ENCODE results near the gene FSTL3. TPM values are rescaled to one million over a fixed set of nuclear protein-coding genes. Genes with fewer than 3 reads are reported as not detected.

The FSTL3 gene
- total and polyA plus RNA-seq, 4 donors = 15.1 to 172 (median 114) TPM

DNA sequence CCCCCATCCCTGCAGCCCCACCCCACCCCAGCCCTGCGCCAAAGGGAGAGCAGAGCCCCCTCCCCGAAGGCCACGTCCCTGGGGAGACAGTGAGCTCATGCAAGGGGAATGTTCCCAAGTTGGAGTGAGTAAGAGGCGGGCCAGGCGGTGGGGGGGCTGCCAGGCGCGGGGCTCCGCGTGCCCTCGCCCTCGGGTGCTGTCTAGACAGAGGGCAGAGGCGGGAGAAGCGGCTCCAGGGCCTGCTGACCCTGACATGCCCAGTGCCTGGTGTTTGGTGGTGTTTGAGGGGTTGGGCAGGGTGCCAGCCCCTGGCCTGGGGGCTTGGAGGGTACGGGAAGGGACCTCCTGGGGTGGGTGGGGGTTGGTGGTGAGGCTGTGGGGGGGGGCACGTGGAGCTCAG, 1.0 kb downstream of the FSTL3 start:
- ATAC-seq (ENCODE audit: insufficient read depth, low FRiP score) = no peak
- Histone ChIP-seq H3K27ac (ENCODE audit: low read depth in 1 of 2, low read length in 1 of 2) (peak overlapping the region; percentile 90 to 92), H3K9ac (ENCODE audit: insufficient read depth in 1 of 2, low read length in 2 of 2) (no peak overlapping the region), H3K4me3 (peak overlapping the region; percentile 42), H3K9me3 (ENCODE audit: control insufficient read depth in 4 of 4, insufficient read depth in 3 of 4, low read length in 3 of 4) (no peaks in the 10 kb centered on the region), H3K36me3 (ENCODE audit: control insufficient read depth in 4 of 4, insufficient read depth in 4 of 4, low read length in 4 of 4) (no peaks in the 10 kb centered on the region), H3K4me1 (ENCODE audit: control insufficient read depth in 5 of 5, insufficient read depth in 5 of 5, low read length in 5 of 5) (peaks cover 0 to 27% (median 12%) of the 10 kb centered on the region in 5 donors), H3K27me3 (ENCODE audit: control insufficient read depth in 3 of 3, insufficient read depth in 3 of 3, low read length in 2 of 3) (peaks cover 0 to 10% (median 3%) of the 10 kb centered on the region in 3 donors)
- TF ChIP-seq, protein P1, sequence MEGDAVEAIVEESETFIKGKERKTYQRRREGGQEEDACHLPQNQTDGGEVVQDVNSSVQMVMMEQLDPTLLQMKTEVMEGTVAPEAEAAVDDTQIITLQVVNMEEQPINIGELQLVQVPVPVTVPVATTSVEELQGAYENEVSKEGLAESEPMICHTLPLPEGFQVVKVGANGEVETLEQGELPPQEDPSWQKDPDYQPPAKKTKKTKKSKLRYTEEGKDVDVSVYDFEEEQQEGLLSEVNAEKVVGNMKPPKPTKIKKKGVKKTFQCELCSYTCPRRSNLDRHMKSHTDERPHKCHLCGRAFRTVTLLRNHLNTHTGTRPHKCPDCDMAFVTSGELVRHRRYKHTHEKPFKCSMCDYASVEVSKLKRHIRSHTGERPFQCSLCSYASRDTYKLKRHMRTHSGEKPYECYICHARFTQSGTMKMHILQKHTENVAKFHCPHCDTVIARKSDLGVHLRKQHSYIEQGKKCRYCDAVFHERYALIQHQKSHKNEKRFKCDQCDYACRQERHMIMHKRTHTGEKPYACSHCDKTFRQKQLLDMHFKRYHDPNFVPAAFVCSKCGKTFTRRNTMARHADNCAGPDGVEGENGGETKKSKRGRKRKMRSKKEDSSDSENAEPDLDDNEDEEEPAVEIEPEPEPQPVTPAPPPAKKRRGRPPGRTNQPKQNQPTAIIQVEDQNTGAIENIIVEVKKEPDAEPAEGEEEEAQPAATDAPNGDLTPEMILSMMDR (IDR thresholded peaks at IDR 0.05; ENCODE audit: control extremely low read depth, extremely low read depth) = no peak
- WGBS, 2 donors = 6% methylated on average over 11 to 15 of the region's 15 CpGs
- DNase-seq = peak; percentile 53 to 68 (median 62)

DNA sequence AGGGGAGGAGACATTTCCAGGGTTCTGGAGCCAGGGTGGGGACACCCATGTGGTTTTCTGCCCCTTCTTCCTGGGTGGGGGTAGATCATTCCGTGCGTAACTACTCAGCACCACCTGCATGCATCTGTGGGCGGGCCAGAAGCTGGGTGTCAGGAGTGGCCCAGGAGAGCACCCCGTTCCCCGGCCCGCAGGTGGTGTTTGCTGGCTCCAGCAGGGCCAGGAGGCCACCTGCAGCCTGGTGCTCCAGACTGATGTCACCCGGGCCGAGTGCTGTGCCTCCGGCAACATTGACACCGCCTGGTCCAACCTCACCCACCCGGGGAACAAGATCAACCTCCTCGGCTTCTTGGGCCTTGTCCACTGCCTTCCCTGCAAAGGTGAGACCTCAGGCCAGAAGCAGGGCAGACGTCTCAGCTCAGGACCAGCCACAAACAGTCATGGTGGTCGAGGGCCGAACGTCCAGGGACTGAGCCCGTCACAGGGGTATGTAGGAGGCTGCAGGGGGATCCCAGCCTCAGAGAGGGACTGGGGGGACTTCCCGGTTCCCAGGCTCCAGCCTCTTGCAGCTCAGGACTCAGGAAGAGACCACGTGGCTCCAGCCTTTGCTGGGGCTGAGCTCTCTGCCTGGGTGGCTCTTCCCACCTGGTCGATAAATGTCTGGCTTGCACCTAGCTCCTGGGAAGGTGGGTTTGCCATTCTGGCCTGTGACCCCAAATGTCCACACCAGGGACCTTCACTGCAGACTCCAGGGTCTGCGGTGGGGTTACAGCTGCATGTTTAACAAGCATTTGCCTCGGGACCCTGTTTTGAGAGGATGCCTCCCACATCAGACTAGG, 1.6 kb downstream of the FSTL3 start:
- Histone ChIP-seq H3K36me3 (ENCODE audit: control insufficient read depth in 4 of 4, insufficient read depth in 4 of 4, low read length in 4 of 4) (peaks cover 0 to 2% (median 0%) of the 10 kb centered on the region in 4 donors), H3K27me3 (ENCODE audit: control insufficient read depth in 3 of 3, insufficient read depth in 3 of 3, low read length in 2 of 3) (peaks cover 0 to 10% (median 3%) of the 10 kb centered on the region in 3 donors), H3K9me3 (ENCODE audit: control insufficient read depth in 4 of 4, insufficient read depth in 3 of 4, low read length in 3 of 4) (no peaks in the 10 kb centered on the region), H3K4me3 (peak overlapping the region; percentile 7), H3K27ac (ENCODE audit: low read depth in 1 of 2, low read length in 1 of 2) (peak overlapping the region; percentile 7 to 90), H3K9ac (ENCODE audit: insufficient read depth in 1 of 2, low read length in 2 of 2) (no peak overlapping the region), H3K4me1 (ENCODE audit: control insufficient read depth in 5 of 5, insufficient read depth in 5 of 5, low read length in 5 of 5) (peaks cover 0 to 27% (median 12%) of the 10 kb centered on the region in 5 donors)
- no peak for ATAC-seq (ENCODE audit: insufficient read depth, low FRiP score)
- 51 to 64% methylated on average over 22 of the region's 22 CpGs for WGBS, 2 donors
- TF ChIP-seq, protein P1 (IDR thresholded peaks at IDR 0.05; ENCODE audit: control extremely low read depth, extremely low read depth) = no peak
- DNase-seq = no peak

DNA sequence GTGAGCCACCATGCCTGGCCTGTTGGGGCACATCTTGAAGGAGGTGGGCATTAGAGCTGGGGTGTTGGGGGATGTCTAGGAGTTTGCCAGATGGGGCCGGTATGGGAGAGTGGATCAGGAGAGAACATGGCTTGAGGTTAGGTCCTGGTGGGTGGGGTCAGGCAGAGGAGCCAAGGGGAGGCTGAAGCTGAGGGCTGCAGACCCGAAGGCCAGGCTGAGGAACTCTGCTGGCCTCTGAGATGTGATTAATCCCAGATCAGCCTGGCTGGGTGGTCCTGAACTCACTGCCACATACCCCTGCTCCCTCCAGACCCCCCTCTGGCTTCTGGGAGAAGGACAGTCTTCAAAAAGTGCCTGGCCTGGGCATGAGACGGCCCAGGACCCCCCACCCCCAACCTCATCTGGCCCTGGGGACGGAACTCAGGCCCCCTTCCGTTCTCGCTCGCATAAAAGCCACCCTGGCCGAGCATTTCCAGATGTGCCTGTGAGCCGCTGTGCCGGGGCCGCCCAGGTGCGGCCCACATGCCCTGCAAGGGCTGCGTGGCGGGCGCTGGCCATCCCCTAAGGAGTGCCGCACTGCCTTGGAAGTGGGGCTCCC, 2.7 kb downstream of the FSTL3 start:
- peaks cover 0 to 27% (median 12%) of the 10 kb centered on the region in 5 donors for H3K4me1 ChIP-seq (ENCODE audit: control insufficient read depth in 5 of 5, insufficient read depth in 5 of 5, low read length in 5 of 5)
- no peak overlapping the region for H3K9ac ChIP-seq (ENCODE audit: insufficient read depth in 1 of 2, low read length in 2 of 2)
- H3K36me3 ChIP-seq (ENCODE audit: control insufficient read depth in 4 of 4, insufficient read depth in 4 of 4, low read length in 4 of 4) = peaks cover 0 to 2% (median 0%) of the 10 kb centered on the region in 4 donors
- H3K27ac ChIP-seq (ENCODE audit: low read depth in 1 of 2, low read length in 1 of 2) = peak overlapping the region; percentile 38 to 63
- H3K4me3 ChIP-seq = no peak overlapping the region
- H3K27me3 ChIP-seq (ENCODE audit: control insufficient read depth in 3 of 3, insufficient read depth in 3 of 3, low read length in 2 of 3) = peaks cover 0 to 10% (median 3%) of the 10 kb centered on the region in 3 donors
- TF ChIP-seq, protein P1 (IDR thresholded peaks at IDR 0.05; ENCODE audit: control extremely low read depth, extremely low read depth) = no peak
- no peak for ATAC-seq (ENCODE audit: insufficient read depth, low FRiP score)
- no peak for DNase-seq
- WGBS, 2 donors = 94% methylated on average over 16 of the region's 16 CpGs
- H3K9me3 ChIP-seq (ENCODE audit: control insufficient read depth in 4 of 4, insufficient read depth in 3 of 4, low read length in 3 of 4) = no peaks in the 10 kb centered on the region

Measured in lung (tissue), 12 donors.